DMS153 (cell line): Measurements from ENCODE around the gene ATP6V0A4.
A peak's percentile ranks its signal among the peaks of the same experiment; 100 is the strongest.
"Not testable (repeated sequence)": the region's sequence is repeated elsewhere in the genome, so short reads cannot be mapped to it uniquely, and the experiment has no call there.

Source experiments
- DNase-seq: peaks from one replicate; lab custom pipeline; 2025; lab: John Stamatoyannopoulos, UW

ATP6V0A4 gene

GRCh38 chr7:138802706-138803105 lies 4.7 kb upstream of the ATP6V0A4 start:
- DNase-seq = no peak

- DNase-seq = no peak
Observed at GRCh38 chr7:138801256-138801655, 3.3 kb upstream of the ATP6V0A4 start.

- DNase-seq = no peak
Observed at GRCh38 chr7:138799336-138800000, 1.5 kb upstream of the ATP6V0A4 start.

- DNase-seq = no peak
Observed at GRCh38 chr7:138798836-138799235, 840 bp upstream of the ATP6V0A4 start.

- not testable (repeated sequence) for DNase-seq
Observed at GRCh38 chr7:138797046-138797445, 950 bp downstream of the ATP6V0A4 start.

GRCh38 chr7:138796038-138796615 lies 1.9 kb downstream of the ATP6V0A4 start:
- no peak for DNase-seq

- DNase-seq = no peak
Observed at GRCh38 chr7:138785587-138786437, 12.2 kb downstream of the ATP6V0A4 start.

GRCh38 chr7:138784692-138785091 lies 13.3 kb downstream of the ATP6V0A4 start:
- no peak for DNase-seq

- no peak for DNase-seq
Observed at GRCh38 chr7:138781004-138781403, 17.0 kb downstream of the ATP6V0A4 start.

GRCh38 chr7:138776166-138776833 lies 21.7 kb downstream of the ATP6V0A4 start:
- peak; percentile 87 for DNase-seq

- DNase-seq = no peak
Observed at GRCh38 chr7:138773817-138774216, 24.2 kb downstream of the ATP6V0A4 start.

- no peak for DNase-seq
Observed at GRCh38 chr7:138773176-138773575, 24.8 kb downstream of the ATP6V0A4 start.

GRCh38 chr7:138770904-138771303 lies 27.1 kb downstream of the ATP6V0A4 start:
- no peak for DNase-seq

- DNase-seq = no peak
Observed at GRCh38 chr7:138768241-138768640, 29.8 kb downstream of the ATP6V0A4 start.

- no peak for DNase-seq
Observed at GRCh38 chr7:138756591-138757242, 41.3 kb downstream of the ATP6V0A4 start.

GRCh38 chr7:138755842-138756590 lies 42.0 kb downstream of the ATP6V0A4 start:
- DNase-seq = no peak

- DNase-seq = no peak
Observed at GRCh38 chr7:138755331-138755747, 42.7 kb downstream of the ATP6V0A4 start.

- no peak for DNase-seq
Observed at GRCh38 chr7:138753610-138754009, 44.4 kb downstream of the ATP6V0A4 start.

- DNase-seq = no peak
Observed at GRCh38 chr7:138753150-138753518, 44.9 kb downstream of the ATP6V0A4 start.

- peak; percentile 96 for DNase-seq
Observed at GRCh38 chr7:138752518-138753149, 45.4 kb downstream of the ATP6V0A4 start.
